HG03045 (cell line): ENCODE measurements around the gene FAM193A.
"Not testable (repeated sequence)": the region's sequence is repeated elsewhere in the genome, so short reads cannot be mapped to it uniquely, and the experiment has no call there.

Source experiments
- ATAC-seq: cut with Tn5 transposase; IDR thresholded peaks from one replicate; pipeline ENCODE4 v1.9.1; 2021; ENCODE audit warnings: mild to moderate bottlenecking, moderate library complexity; ENCODE audit not compliant: unreplicated experiment

The FAM193A gene

DNA sequence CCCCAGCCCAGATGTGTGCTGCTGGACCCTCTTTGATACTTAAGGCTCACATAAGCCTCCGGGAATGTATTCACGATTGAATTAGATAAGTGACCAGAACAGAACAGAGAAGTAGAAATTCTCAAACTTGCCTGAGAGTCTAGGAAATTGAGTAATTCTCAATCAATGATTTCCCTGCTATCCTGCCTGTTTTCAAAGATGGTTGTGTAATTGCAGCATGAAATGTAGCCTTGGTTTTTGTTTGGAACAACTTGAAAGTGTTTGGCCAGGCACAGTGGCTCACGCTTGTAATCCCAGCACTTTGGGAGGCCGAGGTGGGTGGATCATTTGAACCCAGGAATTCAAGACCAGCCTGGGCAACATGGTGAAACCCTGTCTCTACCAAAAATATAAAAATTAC, 178.5 kb downstream of the FAM193A start:
- no peak for ATAC-seq

DNA sequence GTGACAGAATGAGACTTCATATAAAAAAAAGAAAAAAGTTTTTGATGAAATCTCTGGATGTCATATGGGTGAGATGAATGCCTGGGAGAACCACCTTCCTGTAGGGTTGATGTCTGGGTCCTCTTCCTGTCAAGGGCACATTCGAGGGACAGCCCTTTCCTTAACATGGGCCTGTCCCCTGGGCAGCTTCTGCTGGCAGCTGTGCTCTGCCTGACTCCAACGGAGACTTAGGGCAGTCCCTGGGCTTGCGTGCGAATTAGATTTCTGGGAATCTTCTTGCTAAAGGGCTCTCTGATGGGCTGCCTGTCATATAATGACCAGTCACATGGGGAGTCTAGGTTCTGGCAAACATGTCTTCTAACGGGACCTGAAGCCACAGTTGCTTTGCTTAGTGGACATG, 179.0 kb downstream of the FAM193A start:
- ATAC-seq: no peak

DNA sequence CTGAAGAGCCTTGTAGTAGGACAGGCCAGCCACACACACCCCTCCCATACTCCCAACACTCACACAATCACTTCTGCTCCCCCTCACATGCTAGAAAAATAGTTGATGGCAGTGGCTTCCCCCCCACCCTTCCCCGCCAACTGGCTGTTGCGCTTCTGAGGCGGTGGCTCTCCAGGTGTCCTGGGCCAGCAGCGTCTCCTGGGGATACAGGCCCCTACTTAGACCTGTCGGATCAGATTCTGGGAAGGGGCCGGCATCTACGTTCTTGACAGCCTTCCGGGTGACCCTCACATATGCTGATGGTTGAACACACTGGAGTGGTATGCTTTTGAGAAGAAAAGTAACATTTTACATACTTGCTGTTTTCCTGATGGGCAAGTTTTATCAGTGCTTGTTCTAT, 179.8 kb downstream of the FAM193A start:
- ATAC-seq: no peak

DNA sequence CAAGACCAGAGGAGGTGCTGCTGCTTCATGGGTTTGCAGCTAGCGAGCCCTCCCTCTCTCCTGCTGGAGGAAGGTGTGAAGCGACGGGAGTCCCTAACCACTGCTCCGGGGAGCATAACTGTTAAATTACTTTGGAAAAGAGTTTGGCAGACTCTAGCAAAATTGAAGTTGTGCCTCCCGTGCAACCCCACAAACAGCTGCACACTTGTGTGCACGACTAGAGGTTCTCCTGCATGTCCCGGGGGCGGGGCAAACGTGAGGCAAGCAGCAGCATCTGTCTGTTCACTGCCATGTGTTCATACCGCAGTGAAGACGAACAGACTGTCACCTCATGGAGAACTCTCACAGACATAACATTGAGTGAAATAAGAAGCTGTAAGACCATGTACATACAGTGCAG, 185.1 kb downstream of the FAM193A start:
- no peak for ATAC-seq

DNA sequence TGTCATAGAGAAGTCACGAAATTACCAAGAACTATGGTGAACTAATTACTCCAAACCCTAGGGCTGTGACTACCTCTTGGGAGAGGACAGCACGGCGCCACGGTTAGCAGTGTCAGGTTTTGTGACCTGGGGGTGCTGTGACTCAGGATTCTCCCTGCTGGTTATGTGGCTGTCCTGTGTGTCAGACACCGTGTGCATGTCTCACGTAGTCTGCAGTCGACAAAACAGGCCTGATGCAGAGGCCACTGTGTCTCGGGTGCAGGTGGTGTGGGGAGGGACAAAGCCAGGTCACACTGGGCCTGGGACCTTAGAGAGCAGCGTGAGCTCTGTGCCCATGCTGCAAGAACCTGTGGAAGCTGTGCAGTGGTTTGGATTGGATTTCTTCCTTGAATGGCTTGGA, 185.6 kb downstream of the FAM193A start:
- no peak for ATAC-seq

DNA sequence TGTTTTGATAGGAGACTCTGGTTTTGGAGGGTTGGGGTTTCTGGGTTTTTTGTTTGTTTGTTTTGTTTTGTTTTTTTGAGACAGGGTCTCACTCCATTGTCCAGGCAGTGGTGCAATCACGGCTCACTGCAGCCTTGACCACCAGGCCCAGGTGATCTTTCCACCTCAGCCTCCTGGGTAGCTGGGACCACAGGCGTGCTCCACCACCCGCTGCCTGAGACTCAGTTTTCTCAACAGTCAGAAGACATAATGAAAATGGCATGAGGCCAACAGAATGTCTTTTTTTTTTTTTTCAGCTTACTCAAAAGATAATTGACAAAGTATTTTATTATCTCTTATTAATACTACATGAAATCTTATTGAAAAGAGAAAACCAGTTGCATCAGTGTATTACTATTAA, 187.3 kb downstream of the FAM193A start:
- ATAC-seq: no peak

DNA sequence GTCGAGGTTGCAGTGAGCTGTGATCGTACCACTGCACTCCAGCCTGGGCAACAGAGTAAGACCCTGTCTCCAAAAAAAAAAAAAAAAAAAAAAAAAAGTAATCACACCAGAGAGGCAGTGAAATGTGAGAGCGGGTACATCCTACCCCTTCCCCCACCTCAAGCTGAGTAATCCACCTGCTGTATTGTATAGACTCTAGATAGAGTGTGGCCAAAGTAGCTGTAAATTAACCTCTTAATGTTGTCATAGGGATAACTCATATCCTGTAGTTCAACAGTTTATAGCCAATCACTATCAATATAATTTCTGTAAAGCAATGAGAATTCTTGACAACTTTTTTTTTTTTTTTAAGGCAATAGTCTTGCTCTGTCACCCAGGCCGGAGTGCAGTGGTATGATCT, 188.9 kb downstream of the FAM193A start:
- no peak for ATAC-seq

DNA sequence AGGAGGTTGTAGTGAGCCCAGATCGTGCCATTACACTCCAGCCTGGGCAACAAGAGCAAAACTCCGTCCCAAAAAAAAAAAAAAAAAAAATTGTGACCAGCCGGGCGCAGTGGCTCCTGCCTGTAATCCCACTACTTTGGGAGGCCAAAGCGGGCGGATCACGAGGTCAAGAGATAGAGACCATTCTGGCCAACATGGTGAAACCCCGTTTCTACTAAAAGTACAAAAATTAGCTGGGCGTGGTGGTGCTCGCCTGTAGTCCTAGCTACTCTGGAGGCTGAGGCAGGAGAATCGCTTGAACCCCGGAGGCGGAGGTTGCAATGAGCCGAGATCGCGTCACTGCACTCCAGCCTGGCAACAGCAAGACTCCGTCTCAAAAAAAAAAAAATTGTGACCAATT, 190.4 kb downstream of the FAM193A start:
- not testable (repeated sequence) for ATAC-seq

DNA sequence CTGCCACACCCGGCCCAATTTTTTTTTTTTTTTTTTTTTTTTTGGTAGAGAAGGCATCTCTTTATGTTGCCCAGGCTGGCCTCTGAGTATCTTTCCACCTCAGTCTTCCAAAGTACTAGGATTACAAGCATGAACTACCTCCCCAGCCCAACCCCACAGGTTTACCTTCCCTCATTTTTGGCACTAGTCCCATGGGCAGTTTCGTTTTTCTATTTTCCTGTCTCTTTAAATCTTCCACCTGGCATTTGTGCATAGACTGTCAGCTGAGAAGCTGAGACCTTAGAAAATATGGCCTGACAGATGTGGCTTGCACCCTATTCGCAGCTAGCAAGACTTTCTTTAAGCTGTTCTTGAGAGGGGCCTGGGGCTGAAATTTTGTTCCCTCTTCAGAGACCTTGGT, 191.8 kb downstream of the FAM193A start:
- ATAC-seq: no peak

DNA sequence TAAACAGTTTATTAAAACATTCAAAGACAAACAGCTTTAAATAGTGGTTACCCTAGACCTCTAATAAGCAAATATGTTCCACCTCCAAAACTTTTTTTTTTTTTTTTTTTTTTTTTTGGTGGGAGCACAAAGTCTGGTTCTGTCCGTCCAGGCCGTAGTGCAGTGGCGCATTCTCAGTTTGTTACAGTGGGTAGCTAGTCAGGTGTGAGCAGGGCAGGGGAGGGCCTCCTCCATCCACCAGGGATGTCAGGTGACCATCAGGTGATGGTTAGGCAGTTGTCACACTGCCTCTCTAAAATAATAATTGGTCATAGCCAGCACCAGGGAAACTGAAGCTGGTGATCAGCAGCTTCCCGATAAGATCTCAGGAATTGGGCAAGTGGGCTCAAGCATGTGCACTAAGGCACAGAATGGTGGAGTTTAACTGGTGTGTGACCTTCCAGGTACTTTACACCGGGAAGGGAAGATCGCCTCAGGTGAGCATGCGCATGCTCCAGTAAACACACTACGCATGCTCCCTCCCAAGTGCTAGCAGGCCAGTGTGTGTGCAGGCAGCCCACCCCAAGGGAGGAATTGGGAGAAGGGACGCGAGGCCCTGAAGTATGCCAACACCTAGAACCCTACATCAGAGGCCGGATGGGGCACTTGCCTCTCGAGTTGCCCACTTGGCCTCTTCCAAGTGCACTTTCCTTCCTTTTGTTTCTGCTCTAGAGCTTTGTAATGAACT, 192.5 kb downstream of the FAM193A start:
- ATAC-seq: no peak

DNA sequence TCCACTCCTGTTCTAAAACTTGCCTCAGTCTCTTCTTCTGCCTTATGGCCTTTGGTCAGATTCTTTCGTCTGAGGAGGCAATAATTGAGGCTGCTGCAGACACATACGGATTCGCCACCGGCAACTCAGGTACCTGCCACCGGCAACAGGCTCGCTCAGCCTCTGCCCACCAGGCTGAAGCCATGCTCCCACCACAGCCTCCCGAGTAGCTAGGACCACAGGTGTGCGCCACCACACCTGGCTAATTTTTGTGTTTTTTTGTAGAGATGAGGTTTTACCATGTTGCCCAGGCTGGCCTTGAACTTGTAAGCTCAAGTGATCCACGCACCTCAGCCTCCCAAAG, 193.1 kb downstream of the FAM193A start:
- ATAC-seq: no peak

DNA sequence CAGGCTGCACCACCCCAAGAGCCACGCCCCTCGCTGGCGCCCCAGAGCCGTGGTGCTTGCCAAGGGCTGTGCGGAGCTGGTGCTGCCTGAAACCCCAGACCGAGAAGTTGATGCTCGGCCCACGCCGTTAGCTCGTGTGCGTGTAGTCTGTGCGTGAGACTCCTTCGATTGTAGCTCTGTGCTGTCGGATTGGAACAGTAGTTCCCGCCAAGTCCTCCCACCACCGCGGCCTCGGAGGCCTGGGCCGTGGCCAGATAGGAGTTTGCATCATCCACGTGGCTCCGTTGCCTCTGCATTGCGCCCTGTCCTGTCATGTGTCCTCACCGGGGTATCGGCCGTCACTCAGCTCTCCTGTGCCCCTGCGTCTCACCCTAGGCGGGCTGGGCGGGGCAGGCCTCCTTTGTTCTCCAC, 195.5 kb downstream of the FAM193A start:
- ATAC-seq: no peak

DNA sequence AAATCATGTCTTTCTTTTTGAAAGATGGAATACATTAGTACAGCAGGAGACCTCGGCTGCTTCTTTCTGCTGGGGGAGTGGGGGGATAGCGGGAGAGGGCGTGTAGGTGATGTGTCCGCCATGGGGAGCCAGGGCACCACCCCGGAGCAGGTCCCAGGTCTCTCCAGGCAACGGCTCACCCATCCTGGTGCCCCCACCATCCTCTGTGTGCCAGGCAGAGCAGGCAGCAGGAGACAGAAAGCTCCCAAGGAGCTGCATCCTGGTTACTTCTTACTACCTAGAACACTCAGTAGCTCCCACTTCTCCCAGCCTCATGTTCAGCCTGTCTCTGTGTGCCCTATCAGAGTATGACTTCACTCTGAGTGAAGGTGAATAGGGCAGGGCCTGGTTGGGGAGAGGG, 196.1 kb downstream of the FAM193A start:
- no peak for ATAC-seq

DNA sequence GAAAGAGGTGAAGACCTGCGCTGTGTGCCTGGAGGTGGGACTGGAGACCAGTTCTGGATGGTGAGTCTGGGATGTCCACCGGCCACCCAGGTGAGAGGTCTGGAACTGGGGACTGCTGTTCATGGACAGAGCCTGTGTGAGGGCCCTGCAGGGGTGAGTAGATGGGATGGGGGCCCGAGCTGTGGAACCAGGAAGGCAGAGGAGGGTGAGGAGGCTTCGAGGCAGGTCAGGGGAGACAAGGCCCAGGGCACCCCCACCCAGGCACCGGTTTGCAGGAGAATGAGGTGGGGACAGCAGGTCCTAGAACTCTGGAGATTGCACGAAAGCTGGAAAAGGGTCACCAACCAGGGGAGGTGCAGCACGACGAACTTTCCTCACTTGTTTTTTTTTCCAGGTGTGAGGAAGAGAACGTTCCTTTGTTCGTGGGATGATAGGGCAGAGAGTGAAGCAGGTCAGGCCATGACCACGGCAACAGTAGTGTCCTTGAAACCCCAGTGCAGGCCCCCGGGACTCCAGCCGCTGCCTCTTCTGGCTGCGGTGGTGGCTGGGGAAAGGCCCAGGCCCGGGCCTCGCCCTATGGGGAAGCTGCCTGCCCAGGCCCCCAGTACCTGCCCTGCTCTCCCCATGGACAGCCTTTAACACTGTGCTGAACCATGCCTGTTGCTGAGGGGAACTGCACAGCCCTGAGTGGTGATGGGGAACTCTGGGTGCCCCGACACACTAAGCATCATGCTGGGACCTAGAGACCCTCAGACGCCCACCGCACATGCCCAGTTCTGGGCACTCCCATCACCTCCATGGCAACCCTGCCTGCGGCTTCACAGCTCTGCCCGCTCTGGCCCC, 196.8 kb downstream of the FAM193A start:
- no peak for ATAC-seq

DNA sequence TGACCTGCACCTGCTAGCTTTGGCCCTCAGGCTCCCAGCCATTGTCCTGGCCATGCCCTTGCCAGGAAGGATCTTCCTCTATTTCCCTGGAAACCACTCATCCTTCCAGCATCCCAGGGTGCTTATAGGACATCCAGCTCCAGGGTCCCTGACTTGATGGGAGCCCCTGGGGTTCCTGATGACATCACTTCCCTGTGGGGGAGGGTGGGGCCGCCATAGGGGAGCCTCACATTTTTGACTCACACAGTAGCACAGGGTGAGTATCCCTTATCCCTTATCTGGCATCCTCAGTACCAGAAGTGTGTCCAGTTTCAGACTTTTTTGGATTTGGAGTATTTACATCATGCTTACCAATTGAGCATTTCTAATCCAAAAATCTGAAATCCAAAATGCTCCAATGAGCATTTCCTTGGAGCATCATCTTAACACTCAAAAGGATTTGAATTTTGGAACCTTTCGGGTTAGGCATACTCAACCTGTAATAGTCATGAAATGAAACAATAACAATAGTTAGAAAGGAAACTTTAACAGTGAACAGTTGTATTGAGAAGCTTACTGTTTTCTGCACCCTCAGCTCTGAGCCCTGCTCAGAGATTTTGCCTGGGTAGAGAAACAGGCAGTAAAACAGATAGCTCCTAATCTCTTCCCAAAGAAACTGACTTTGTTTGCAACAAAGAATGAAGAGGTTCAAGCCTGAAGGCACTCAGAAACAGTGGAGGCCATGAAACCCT, 197.6 kb downstream of the FAM193A start:
- no peak for ATAC-seq

DNA sequence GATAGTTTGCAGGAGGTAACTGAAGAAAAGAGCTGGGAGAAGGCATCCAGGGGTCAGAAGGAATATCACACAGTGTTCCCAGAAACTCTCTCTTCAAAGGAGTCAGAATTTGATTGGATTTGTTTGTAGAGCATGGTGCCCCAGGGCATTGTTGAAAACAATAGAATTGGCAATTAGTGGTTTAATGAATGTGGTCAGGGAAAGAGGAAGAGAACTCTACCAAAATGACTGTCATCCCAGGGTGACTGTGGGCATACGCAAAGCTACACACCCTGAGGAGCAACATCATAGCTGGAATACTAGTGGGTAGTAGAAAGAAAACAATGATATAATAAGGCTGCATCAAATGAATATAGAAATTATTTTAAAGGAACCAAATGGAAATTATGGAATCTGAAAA, 198.2 kb downstream of the FAM193A start:
- ATAC-seq: no peak

DNA sequence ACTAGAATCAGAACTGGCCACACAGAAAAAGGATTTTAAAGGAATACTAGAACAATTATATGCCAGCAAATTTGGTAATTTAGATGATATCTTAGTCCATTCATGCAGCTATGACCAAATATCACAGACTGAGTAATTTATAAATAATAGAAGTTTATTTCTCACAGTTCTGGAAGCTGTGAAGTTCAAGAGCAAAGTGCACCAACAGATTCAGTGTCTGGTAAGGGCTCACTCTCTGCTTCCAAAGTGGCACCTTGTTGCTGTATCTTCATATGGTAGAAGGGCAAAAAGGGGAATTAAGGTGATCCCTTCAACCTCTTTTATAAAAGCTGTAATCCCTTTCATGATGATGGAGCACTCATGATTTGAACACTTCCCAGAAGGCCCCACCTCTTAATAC, 199.4 kb downstream of the FAM193A start:
- no peak for ATAC-seq

DNA sequence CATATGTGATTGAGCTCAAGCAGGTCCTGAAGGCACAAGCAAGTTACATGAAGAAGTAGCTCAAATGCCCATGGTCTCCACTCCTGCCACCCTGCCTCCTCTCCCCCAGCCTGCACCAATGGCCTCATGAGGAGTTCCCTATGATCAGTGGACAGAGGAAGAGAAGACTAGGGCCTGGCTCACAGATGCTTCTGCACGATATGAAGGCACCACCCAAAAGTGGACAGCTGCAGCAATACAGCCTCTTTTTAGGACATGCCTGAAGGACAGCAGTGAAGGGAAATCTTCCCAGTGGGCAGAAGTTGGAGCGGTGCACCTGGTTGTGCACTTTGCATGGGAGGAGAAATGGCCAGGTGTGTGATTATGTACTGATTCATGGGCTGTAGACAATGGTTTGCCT, 201.8 kb downstream of the FAM193A start:
- ATAC-seq: not testable (repeated sequence)

DNA sequence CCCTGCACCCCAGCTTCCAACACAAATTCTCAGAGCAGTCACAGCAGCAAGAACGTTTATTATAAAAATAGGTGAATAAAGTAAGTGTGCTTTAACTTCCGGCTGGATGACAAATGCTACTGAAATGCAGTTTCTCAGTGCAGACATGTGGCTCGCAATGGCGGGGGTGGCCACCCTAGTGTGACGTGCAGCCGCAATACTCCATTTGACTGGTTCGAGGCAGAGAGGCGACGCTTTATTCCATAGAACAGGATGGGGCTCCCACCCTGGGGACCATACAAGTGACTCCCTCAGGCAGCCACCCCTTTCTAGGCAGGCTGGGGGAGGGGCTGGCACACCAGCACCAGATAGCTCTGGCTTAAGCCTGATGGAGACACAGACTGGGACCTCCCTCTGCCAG, 205.2 kb downstream of the FAM193A start:
- ATAC-seq: no peak

DNA sequence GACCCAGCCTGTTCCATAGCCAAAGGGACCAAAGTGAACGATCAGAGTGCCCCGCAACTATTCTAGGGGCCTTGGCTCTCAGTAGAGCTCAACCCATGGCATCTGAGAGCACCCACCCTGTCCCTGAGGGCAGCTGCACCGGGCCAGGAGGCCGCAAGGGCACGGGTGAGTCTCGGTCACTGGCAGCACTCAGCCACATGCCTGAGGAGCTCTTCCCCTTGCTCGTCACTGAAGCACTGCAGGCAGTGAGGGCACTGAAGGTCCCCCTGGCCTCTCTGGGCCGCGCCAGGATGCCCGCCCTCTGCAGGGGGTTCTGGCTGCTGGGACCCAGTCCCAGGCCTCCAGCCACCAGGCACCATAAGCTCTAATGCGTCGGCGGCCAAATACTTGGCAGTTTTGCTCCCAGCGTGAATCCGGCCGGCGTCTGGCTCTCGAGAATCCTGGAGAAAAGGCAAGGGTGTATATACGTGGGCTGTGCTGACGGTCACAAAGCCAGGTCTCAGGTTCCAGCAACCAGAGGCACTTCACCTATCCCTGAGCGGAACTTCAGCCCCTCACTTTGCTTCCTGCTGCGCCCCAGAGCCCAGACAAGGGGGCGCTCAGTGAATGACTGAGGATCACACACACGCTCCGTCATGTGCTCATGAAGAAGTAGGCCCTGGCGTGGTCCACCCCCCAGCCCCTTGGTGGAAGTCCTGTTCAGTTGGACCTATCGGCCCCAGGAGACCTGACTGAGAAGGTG, 205.8 kb downstream of the FAM193A start:
- ATAC-seq: no peak

DNA sequence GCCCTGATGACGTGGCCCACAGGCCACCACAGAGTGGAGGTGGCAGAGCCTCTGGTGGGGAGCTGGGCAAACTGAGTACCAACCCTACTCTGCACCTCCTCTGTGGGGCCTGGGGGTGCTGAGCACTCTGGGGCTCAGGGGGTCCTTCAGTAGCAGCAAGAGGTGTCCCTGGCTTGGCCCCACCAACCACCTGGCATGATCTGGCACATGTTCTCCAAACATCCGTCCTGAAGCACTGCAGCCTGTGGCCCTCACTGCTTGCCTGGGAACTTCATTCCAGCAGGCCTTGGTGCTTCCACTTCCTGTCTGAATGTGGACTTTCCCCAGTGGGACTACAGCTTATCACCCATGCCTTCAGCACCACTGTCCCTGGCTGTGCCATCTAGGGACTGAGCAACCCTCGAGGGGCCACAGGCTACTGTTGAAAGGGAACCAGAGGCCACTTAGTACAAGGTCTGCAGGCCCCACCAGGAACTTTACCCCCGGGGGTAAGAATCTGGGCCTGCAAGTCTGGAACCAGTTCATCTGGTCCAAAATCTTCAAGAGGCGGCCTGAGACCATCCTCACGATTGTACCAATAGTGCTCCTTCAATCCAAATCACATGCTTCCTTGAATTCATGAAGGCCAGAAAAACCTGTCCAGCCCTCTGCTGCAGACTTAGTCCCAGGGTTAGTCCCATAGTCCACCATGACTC, 206.5 kb downstream of the FAM193A start:
- ATAC-seq: no peak
